ENCODE results near the gene NDUFA12.

DNA sequence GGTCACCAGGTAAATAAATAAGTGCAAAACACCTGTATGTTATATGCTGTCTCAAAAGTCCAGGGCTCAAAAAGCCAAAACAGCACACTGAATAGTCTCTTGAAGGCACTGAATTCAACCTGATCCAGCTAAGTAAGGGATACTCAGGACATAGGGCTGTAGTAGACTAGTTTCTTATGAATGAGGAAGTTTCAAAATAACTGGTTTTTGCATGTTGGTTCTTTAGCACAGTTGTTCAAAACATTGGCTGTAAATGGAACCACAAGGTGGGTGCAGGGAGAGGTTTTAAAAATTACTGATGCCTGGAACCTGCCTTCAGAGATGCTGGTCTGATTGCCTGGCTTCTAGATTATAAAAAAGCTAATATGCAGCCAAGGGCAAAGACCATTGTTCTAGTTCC is 34.1 kb downstream of the NDUFA12 start:
- TF ChIP-seq, protein P1, sequence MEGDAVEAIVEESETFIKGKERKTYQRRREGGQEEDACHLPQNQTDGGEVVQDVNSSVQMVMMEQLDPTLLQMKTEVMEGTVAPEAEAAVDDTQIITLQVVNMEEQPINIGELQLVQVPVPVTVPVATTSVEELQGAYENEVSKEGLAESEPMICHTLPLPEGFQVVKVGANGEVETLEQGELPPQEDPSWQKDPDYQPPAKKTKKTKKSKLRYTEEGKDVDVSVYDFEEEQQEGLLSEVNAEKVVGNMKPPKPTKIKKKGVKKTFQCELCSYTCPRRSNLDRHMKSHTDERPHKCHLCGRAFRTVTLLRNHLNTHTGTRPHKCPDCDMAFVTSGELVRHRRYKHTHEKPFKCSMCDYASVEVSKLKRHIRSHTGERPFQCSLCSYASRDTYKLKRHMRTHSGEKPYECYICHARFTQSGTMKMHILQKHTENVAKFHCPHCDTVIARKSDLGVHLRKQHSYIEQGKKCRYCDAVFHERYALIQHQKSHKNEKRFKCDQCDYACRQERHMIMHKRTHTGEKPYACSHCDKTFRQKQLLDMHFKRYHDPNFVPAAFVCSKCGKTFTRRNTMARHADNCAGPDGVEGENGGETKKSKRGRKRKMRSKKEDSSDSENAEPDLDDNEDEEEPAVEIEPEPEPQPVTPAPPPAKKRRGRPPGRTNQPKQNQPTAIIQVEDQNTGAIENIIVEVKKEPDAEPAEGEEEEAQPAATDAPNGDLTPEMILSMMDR (IDR thresholded peaks at IDR 0.05; ENCODE audit: low read depth, low read length): no peak
- TF ChIP-seq POLR2A (IDR thresholded peaks at IDR 0.05; ENCODE audit: extremely low read depth, insufficient read length) (no peak), MYC (IDR thresholded peaks at IDR 0.05; ENCODE audit: low read depth, low read length) (no peak)
- TF ChIP-seq, protein P2, sequence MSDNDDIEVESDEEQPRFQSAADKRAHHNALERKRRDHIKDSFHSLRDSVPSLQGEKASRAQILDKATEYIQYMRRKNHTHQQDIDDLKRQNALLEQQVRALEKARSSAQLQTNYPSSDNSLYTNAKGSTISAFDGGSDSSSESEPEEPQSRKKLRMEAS (IDR thresholded peaks at IDR 0.05; ENCODE audit: low read depth, low read length): no peak
